NCI-H774 (cell line): ENCODE results near the gene BHLHE40.

Source experiments
- DNase-seq: peaks from one replicate; lab custom pipeline; 2025; lab: John Stamatoyannopoulos, UW

BHLHE40 gene

DNA sequence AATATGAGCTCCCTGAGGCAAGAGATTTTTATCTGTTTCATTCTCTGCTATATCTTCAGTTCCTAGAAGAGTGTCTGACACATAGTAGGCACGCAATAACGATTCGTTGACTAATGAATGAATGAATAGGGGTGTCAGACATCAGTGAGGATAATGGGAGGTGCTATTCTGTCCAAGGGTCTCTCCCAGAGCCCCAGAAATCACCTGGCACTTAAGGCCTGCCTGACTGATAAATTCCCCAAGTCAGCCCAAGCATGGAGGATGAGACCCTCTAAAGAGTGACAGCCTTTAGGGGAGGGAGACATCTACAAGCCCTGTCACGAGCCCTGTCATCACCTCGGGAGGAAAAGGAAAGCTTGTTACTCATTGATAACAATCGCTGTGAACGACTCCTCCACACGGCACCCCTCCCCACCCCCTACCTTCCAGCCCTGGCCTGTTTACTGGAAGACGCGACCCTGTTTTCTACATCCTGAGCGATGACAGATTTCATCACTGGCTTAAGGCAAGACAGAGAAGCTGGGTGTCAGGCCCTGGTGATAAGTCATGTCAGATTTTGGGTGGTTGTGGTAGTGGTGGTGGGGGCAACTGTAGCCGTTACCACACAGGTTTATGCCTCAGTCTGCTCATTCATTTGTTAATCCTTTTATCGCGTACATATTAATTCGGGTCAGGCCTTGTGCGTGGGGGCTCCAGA, 23.1 kb downstream of the BHLHE40 start:
- DNase-seq: no peak

DNA sequence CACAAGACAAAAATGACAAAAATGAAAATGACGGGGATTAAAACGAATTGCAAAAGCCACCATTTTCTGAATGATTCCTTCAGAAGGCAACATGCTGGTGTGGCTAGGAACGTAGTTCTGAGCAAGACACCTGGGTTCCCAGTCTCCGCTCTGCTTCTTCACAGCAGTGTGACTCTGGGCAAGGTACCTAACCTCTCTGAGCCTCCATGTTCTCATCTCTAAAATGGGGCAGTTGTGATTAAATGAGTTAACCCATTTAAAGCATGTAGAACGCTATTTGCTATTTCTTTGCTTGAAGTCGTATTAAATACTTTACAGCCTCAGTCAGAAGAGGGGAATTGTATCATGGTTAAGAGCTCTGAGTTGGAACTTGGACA, 23.6 kb downstream of the BHLHE40 start:
- no peak for DNase-seq

- DNase-seq: no peak
Observed at GRCh38 chr3:5004319-5005152, 25.3 kb downstream of the BHLHE40 start.

DNA sequence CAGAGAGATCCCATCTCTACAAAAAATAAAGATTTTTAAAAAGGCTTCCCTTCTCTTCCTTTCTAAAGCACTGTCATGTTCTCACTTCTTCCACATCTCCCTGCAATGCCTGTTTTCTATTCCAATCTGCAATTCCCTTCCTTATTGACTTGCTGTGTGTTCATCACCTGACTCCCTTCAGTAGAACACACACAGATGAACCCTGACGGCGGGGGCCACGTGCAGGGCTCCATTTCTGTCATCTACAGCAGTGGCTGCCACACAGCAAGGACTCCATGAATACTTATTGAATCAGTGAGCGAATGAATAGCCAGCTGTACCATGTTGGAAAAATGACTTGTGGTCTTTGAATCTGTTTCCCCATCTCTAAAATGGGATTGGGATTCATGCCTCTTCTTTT, 26.1 kb downstream of the BHLHE40 start:
- DNase-seq: no peak

DNA sequence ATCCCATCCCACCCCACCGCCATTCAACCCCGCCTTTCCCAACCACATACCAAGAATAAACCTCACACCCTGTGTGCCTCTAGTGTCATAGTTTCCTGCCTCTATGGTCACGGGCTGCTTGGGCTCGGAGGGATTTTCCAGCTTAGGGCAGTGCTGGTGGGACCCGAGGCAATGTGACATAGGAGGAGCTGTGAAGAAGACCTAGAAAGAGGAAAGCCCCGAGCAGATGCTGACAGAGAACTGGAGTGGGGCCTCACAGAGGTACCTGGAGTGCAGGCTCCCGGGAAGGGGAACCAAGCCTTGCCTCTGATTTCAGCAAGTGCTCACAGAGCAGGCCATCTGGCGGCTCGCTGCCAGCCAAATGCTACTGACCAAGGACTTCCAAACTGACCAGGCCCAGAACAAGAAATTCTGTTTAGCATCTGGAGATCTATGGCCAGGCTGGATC, 27.5 kb downstream of the BHLHE40 start:
- DNase-seq: no peak

DNA sequence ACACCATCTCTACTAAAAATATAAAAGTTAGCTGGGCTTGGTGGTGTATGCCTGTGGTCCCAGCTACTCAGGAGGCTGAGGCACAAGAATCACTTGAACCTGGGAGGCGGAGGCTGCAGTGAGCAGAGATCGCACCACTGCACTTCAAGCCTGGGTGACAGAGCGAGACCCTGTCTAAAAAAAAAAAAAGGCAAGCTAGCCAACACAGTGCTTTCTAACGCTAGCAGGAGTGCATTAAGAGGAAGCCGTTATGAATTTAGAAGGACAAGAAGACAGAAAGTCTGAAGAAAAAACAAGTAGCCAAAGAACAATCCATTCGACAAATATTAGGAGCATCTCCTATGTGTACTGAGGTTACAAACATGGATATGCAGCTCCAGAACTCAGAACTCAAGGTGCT, 28.6 kb downstream of the BHLHE40 start:
- DNase-seq: no peak

DNA sequence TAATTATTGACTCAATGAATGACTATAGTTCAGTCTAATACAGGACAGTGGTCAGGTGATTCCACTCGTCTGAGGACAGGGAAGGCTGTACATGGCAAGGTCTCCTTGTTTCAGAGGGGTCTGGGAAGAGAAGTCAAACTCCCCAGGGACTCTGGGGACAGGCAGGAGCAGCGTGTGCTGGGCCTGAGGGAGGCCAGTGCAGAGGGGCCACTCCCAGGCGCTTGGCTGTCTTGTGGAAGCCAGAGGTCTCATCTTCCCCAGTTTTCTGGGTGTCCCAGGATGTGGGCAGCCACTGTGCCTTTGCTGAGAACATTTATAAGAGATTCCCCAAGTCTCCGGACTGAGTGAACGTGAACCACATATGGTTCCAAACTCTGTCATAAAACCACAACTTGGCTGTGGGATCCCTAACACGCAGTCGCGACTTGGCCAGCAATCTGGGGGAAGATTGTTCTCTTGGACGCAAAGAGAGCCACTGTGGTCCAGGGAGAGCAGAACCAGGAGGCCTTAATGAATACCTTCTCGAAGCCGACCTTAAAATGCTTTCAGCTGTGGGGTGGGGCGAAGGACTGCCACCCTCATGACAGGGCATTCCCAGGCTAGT, 30.4 kb downstream of the BHLHE40 start:
- DNase-seq: no peak

DNA sequence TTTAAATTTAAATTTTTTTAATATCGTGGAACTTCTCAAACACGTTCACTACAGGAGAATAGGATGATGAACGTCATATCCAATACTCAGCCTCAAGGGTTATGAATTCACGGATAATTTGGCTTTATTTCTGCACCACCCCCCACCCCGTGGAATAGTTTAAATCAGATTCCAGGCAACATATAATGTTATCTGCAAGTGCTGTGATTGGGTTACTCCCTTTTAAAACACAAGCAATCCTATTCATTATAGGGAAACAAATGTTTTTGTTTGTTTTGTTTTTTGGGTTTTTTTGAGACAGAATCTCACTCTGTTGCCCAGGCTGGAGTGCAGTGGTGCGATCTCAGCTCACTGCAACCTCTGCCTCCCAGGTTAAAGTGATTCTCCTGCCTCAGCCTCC, 30.9 kb downstream of the BHLHE40 start:
- DNase-seq: no peak

DNA sequence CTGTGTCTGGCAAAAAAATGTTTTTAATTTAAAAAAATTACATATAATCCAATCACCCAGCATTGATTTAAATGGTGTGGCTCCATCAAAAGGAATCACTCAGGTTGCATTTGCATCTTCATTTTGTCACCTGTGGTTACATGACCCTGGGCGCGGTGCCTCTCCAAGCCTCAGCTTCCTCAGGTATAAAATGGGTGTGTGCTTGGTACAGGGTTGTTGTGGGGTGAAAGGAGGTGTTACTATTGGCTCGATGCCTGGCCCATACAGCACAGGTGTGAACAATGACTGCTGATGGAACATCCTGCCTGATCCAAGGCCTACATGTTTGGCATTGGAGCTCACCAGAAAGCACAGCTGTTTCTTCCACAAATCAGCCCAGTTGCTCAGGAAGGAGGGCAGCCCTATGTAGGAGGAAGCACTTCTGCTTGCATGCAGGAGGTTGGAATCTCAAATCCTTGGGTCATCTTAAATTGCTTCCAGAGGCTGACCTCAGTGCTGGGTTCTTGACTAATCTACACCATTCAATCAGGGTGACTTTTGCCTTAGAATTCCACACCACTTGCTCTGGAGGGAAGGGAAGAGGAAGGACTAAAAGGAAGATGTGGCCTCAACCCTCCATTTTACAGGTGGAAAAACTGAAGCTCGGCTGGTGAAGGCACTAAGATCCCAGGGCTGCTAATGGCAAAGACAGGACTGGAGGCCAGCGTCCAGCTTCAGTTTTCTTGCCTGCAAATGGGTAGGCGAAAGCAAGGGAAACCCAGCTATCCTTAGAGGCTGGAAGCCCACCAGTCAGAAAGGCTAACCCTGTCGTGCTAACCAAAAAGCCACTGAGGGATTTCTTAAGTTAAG, 31.7 kb downstream of the BHLHE40 start:
- no peak for DNase-seq

DNA sequence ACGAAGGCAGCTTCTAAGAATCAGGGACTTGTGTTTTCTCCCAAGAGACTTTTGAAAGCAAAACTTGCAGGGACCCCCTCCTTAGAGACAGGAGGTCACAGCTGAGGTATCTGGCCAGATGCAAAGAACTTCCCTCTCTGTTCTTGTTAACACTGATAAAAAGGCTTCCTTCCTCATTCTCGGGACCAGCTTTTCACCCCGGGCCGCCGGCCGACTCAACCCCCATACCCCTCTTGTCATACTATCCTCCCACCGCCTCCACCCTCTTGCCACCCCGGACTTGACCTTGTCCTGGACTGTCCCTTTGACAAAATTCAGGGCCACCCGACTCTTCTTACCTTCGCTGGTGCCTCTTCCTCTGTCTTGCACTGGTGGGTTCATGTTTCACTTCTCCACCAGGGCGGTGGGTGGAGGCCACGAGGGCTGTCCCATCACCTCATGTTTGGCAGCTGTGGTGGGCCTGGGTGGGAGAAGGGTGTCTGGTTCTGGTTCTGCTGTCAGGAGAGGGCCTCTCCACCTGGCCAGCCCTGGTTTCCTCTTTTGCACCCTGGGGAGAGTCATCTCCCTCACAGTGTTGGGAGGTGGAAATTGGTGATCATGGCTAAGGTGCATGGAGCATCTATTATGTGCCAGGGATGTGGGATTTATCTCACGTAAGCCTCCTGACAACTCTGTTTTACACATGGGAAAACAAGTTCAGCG, 32.5 kb downstream of the BHLHE40 start:
- no peak for DNase-seq

GRCh38 chr3:5012367-5012766, 33.1 kb downstream of the BHLHE40 start:
- DNase-seq: no peak

DNA sequence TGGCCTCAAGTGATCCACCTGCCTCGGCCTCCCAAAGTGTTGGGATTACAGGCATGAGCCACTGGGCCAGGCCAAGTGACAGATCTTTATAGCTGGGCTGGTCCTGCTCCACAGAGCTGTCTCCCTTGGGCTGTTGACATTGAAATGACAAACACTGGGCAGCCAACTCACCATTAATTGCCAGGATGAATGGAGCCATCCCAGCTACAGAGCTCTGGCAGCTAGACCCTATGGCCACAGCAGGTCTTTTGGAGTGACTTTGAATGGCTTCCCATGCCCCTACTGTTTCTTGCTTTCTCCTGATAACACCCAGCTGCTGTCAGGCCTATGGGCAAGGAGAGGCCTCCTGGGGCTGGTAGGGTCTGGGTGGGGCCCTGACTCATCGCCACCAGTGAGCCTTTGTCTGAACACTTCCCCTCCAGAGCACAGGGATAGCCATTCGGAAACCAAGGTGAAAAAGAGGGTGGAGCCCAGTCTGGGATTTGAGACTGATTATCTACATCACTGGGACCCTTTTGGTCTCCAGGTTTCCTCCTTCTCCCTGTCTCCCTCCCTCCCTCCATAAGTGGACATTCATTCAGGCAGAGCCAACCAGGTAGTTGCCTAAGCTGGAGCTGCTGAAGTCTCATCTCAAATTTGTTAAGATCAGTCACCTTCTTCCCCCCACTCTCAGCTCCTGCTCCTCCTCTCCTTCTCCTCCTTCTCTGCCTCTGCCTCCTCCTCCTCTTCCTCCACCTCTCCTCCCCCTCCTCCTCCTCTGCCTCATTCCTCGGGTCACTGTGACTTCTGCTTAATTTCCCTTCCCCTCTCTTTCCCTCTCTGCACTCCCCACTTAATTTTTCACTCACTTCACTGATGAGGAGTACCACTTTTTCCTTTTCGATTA, 34.0 kb downstream of the BHLHE40 start:
- DNase-seq: no peak

DNA sequence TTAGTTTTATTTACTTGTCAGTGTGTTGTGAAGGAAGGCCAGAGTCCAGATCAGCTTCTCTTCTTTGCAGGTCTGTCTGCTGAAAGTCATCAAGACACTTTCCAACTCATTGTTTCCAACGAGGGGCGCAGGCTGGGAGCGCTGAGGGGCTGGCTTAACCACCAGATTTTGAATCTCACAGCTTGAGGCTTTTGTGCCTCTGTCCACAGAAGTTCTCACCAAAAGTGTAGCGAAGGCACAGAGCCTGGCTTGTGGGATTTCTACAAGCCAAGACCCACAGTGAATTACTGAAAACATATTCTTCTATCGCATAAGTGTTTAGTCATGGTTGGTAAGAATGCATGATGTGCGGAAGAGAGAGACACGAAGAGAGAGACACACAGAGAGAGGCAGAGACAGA, 35.2 kb downstream of the BHLHE40 start:
- no peak for DNase-seq

- DNase-seq: no peak
Observed at GRCh38 chr3:5015056-5015455, 35.8 kb downstream of the BHLHE40 start.

DNA sequence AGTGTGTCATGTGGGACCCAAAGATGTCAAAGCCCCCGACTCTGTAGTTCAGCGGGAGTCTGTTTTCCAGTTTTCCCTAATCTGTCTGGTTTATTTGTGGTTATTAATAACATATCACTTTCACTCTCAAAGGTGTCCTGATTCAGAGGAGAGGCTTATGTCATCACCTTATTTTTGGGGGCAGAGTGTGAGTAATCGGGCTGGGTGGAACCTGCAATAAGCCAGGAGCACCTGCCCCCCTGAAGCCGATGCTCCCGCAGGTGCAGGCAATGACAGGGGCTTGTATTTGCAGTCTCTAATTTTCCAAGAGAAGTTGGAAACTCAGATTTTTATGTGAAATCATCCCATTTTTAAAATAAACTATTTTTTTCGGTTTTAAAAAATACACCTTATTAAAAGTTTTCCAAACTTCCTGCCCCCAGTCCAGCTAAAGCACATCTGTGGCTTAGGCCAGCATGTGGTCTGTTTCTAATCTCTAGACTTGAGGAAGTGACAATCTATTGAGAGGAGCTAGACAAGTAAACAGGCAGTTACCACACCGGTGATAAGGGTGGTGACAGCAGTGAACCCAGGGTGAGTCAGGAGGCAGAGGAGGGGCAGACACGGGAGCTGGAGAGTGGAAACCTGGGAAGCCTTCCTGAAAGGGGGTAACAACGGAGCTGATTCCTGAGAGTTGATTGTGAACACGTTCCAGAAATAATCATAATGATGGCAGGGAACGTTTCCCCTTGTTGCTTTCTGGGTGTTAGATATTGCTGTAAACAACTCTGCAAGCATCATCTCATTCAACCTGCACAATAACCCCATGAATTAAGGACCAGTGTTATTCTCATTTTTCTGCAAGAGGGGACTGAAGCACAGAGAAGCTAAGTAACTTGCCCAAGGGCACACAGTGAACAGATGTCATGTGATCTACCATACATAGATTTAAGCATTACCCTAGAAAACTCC, 37.2 kb downstream of the BHLHE40 start:
- DNase-seq: no peak

DNA sequence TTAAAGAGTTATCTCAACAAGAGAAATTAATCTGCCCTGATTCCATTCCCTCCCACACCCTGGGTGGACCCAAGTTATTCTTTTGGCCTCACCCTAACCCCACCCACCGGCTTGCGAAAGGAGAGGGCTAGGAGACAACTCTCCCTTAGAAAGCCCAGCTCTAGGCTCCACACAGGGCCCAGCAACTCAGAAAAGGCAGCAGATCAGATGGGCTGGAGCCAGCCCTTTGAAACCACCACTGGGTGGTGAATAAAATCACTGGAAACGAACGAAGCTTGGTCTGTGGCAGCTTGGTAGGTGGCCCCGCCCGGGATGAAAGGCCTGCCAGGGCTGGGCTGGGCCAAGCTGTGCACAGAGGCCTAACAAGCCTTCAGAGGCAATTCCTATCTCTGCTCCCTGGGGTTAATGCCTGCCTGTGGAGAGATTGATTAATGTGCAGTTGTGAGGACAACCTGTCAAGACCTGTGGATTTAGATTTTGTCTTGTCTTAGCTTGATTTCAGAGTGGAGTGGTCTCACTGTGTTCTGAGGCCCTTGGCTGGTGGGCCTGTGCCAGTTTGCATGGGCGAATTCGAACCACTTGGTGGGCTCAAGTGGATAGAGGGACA, 38.8 kb downstream of the BHLHE40 start:
- DNase-seq: no peak

- DNase-seq: no peak
Observed at GRCh38 chr3:5019411-5020241, 40.4 kb downstream of the BHLHE40 start.

DNA sequence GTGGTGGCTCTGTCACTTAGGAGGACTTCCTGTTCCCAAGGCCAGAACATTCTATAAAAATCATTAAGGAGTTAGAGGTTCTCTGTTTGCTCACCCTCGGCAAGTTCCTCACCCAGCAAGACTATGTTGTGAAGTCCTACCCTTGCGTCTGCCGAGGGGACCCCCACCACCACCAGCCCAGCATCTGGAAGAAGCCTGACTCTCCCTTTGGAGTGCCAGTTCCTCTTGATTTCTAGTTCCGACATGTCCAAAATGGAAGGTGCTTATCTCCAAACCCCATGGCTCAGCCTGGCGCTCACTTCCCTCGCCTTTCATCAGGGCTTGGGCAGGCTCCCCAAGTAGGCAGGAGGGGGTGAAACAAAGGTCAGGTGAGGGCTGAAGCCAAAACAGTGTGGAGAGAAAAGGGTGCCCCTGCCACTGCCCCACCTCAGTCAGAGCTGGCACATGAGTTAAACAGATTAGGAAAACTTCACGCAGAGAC, 41.0 kb downstream of the BHLHE40 start:
- no peak for DNase-seq
